Activated CD4-positive, alpha-beta T cell treated with anti-CD3 and anti-CD28 coated beads, Interleukin-2, amount 50 U/mL, for 4 hours (primary cell): ENCODE data around the gene APC.

Experiments used
- DNase-seq, 2 experiments: peaks; one replicate each; pipeline ENCODE4 v3.0.0-alpha.2; 2020

Gene APC

DNA sequence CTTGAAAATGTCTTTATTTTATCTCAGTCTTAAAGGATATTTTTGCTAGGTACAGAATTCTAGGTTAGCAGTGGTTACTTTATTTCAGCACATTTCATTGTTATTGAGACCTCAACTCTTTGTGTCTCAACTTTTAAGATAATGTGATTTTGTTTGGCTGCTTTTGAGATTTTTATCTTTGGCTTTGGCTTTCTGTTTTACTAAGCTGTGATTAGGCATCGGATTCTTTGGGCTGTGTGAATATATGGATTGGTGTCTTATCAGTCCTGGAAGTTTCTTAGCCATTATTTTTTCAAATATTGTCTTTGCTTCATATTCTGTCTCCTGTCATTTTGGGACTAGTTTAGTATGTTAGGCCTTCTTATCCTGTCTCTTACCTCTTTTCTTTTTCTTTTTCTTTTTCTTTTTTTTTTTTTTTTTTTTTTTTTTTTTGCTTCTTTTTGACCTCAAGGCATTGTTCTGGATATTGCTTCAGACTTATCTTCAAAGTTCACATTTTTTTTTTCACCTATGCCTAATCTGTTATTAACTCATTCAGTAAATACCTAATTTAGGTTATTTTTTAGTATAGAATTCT is 20.1 kb upstream of the APC start:
- no peak for DNase-seq

- DNase-seq, result no peak
These were observed 19.3 kb upstream of the APC start for GRCh38 chr5:112718344-112718743.

GRCh38 chr5:112720576-112720975 is 17.1 kb upstream of the APC start:
- DNase-seq, result no peak

DNA sequence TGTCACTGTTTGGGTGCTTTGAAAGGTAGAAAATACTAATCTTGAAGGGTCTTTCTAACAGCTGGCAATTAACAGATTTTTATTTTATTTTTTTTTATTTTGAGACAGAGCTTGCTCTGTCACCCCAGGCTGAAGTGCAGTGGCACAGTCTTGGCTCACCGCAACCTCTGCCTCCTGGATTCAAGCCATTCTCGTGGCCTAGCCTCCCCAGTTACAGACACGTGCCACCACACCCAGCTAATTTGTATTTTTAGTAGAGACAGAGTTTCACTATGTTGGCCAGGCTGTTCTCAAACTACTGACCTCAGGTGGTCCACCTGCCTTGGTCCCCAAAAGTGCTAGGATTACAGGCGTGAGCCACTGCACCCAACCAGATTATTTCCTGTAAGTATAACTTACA is 12.8 kb upstream of the APC start:
- DNase-seq, result no peak

DNA sequence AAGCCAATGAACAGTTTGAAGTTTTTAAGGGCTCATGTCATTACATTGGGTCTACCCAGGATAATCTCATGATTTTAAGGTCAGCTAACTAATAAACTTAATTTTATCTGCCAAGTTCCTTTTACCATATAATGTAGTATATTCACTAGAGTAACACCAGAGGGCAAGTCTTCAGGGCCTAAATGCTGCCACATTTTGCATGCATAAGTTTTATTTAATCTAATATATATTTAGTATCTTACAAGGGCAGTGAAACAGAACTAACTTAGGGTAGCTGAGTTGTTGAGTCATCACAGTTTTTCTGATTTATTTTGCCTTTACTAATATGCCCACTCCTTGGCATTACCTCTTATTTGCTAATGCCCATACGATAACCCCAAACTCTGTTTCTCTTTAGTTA is 8.1 kb upstream of the APC start:
- DNase-seq, result no peak

DNA sequence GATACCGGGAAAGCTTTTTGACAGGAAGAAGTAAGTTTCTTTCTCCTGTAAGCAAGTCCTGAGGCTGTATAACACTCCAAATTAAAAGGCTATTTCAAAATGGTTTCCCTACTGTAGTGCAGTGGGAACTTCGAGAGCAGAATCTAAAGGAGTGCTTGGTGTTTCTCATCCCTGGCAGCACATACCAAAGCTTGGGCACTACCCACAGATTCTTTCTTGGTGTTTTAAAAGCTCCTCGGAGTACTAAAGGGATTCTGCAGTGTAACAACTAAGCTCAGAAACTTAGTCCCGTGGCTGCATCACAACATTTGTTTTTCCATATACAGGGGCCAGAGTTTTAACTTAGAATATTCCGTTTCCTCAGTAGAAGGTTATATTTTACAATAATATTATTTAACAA is 5.6 kb upstream of the APC start:
- DNase-seq, result no peak

DNA sequence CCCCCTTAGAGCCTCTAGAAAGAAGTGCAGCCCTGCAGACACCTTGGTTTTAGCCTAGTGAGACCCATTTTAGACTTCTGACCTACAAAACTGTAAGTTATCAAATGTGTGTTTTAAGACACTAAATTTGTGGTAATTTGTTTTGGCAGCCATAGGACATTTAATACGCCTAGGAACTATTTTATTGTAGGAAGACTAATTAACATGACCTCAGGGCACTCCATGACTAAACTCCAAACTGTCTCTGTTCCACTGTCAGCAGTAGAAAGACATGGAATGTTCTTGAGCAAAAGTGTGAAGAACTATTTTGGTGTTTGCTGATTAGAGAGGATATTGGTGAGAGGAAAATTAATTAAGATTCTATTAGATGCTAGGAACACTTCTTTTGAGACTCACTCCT is 4.1 kb upstream of the APC start:
- no peak for DNase-seq

GRCh38 chr5:112734597-112734996 is 3.1 kb upstream of the APC start:
- no peak for DNase-seq

DNA sequence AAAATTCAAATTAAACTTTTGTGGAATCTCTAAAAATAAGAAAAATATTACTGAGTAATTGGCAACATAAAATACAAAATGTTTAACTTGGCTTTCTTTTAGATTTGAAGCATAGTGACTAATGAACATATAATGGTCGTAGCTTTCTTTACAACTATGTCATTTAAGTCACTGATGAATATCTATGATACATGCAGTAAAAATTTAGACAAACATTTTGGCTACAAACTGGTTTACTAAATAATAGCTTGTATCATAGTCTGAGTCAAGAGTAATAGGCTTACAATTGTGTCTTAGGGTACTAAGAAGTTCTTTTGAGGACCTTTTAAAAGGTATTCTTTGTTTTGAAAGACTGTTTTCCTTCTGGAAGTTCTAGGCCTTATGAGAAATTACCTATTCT is 2.0 kb upstream of the APC start:
- DNase-seq, result no peak

DNA sequence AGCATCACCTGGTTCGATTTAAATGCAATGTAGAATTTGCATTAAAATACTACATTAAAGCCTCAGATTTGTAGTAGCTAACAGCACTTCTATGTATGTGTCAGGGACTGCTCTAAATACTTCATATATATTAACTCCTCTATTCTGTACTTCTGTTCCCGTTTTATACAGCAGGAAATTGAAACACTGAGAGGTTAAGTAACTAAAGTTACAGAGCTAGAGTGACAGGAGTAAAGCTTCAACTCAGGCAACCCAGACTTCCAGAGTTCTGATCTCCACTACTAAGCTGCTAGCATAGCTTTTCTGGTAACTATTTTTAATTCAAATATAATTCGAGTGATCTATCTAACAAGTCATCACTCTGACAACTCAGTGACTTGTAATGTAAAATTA is 619 bp upstream of the APC start:
- DNase-seq, result no peak

- no peak for DNase-seq
These were observed 491 bp downstream of the APC start for GRCh38 chr5:112738191-112738560.

DNA sequence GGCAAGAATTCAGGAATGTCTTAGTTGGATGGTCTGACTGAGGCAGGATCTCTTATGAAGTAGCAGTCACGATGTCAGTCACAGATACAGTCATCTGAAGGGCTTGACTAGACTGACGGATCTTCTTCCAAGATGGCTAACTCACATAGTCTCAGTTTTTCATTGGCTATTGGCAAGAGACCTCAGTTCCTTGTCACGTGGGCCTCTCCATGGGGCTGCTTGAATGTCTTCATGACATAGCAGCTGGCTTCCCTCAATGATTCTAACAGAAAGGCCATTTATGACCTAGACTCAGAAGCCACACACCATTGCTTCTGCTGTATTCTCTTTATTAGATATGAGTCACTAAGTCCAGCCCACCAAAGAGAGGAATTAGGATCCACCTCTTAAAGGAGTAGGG is 4.7 kb downstream of the APC start:
- DNase-seq, result no peak

GRCh38 chr5:112743631-112744030 is 5.9 kb downstream of the APC start:
- no peak for DNase-seq

- no peak for DNase-seq
These were observed 14.7 kb downstream of the APC start for GRCh38 chr5:112752335-112752734.

DNA sequence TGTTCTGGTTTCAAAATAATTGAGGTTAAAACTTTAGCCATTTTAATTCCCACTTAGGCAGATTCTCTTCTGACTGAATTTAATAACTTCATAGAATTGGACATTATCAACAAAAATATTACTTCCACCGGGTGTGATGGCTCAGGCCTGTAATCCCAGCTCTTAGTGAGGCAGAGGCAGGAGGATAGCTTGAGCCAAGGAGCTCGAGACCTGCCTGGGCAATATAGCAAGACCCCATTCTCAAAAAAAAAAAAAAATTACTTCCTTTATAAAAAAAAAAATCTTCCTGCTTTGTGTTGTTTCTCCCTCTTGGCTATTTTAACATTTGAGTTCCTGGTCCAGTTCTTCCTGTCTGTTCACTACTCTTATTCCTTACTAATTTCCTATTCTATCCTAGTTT is 18.0 kb downstream of the APC start:
- no peak for DNase-seq

- DNase-seq, result no peak
These were observed 20.0 kb downstream of the APC start for GRCh38 chr5:112757468-112758208.

DNA sequence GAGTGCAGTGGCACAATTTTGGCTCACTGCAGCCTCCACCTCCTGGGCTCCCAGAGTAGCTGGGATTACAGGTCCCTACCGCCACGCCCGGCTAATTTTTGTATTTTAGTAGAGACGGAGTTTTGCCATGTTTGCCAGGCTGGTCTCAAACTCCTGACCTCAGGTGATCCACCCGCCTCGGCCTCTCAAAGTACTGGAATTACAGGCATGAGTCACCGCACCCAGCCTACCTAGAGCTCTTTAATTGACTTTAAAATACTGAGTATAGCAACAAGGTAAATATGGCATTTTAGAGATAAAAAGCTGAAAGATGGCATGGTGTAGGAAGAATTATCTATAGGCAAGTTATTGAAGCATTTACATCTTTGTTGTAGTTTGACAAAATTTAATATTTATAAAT is 21.0 kb downstream of the APC start:
- no peak for DNase-seq

DNA sequence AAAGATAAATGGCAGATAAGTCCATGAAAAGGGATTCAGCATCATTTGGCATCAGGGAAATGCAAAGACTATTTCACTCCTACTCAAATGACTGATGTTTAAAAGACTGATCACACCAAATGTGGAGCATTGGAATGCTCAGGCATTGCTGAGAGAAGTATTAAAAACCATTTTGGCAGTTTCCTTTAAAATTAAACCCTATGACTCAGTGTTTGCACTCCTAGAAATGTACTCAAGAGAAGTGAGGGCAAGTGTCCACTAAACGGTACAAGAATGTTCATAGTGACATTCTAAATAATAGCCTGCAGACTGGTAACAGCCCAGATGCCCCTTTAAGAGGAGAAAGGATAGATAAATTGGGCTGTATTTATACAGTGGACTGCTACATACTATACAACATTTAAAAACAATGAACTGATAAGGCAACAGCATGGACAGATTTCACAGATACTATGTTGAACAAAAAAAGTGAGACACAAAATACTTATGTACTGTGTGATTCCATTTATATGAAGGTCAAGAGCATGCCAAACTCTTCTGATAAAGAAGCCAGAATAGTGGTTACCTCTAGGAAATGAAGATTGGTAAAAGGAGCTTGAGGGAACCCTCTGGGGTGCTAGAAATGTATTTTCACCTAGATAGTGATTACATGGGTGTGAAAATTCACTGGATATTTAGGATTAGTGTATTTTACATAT is 24.6 kb downstream of the APC start:
- no peak for DNase-seq

GRCh38 chr5:112763165-112763564 is 25.5 kb downstream of the APC start:
- DNase-seq, result no peak

DNA sequence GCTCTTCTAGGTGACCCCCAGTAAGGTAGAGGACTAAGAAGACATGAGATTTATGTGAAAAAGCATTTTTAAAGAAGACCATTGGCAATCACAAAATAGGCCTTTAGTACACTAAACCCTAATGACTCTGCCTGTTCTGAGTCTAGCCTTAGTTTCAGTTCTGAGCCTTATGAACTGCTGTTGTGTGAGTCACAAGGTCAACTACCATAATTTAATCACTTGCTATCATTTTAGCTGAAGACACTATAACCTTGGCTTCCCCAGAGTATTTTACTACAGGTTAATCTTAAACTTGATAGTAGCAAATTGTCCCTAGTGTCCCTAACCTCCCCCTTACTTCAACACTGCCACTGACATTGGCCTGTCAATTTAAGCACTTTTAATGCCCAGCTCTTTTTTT is 34.4 kb downstream of the APC start:
- DNase-seq, result no peak

- DNase-seq, result no peak
These were observed 38.7 kb downstream of the APC start for GRCh38 chr5:112776301-112776856.

GRCh38 chr5:112779531-112779930 is 41.8 kb downstream of the APC start:
- no peak for DNase-seq

- DNase-seq, result no peak
These were observed 47.0 kb downstream of the APC start for GRCh38 chr5:112784726-112785125.

DNA sequence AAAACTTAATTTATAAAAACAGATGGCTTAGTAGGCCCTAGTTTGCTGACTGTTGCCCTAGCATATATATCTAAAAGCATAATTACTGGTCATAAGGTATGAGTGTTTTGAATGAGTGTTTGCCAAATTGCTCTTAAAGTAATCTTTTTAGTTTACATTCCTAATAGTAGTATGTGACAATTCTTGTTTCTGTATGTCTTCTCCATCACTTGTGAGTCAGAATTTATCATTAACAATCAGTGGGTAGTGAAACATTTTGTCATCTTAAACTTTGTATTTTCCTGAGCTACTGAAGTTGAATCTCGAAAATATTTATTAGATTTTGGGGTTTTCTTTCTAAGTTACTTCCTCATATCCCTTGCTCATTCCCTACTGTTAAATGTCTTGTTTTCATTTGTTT is 49.6 kb downstream of the APC start:
- no peak for DNase-seq
